Mesothelial cell of epicardium (in vitro differentiated cells): Measurements from ENCODE around the gene EML3. TPM values are rescaled to one million over a fixed set of nuclear protein-coding genes. Genes with fewer than 3 reads are reported as not detected.
A peak's percentile ranks its signal among the peaks of the same experiment; 100 is the strongest.
"Not testable (repeated sequence)": the region's sequence is repeated elsewhere in the genome, so short reads cannot be mapped to it uniquely, and the experiment has no call there.

Source experiments
- DNase-seq, 2 experiments: peaks; one replicate each; pipeline ENCODE4 v3.0.0; 2021; ENCODE audit warnings: low spot score in 2 of 2; ENCODE audit not compliant: unreplicated experiment in 2 of 2
- H3K27ac Mint-ChIP-seq: 2 replicates; pipeline ENCODE4 v1.8.0; 2021; ENCODE audit warnings: mixed read lengths
- H3K27me3 Mint-ChIP-seq: 2 replicates; pipeline ENCODE4 v1.8.0; 2021; ENCODE audit warnings: low read depth, mixed read lengths
- H3K36me3 Mint-ChIP-seq: 2 replicates; pipeline ENCODE4 v1.8.0; 2021; ENCODE audit warnings: mixed read lengths
- H3K4me1 Mint-ChIP-seq: 2 replicates; pipeline ENCODE4 v1.8.0; 2021; ENCODE audit warnings: mixed read lengths
- H3K4me3 Mint-ChIP-seq: 2 replicates; pipeline ENCODE4 v1.8.0; 2021; ENCODE audit warnings: mild to moderate bottlenecking, moderate library complexity, mixed read lengths
- H3K9me3 Mint-ChIP-seq: 2 replicates; pipeline ENCODE4 v1.8.0; 2021; ENCODE audit warnings: mixed read lengths
- total RNA-seq: library from RNA; stranded (reverse); gene quantifications from 3 replicates; pipeline ENCODE4 v1.2.1, GENCODE V29; 2021
- TF ChIP-seq, protein P1 (sequence below): fragments of 200-600 bp; sonication (generic); IDR thresholded peaks from one replicate; pipeline ENCODE4 v1.5.0; 2021; ENCODE audit warnings: antibody characterized with exemption; ENCODE audit not compliant: unreplicated experiment

Gene EML3, protein sequence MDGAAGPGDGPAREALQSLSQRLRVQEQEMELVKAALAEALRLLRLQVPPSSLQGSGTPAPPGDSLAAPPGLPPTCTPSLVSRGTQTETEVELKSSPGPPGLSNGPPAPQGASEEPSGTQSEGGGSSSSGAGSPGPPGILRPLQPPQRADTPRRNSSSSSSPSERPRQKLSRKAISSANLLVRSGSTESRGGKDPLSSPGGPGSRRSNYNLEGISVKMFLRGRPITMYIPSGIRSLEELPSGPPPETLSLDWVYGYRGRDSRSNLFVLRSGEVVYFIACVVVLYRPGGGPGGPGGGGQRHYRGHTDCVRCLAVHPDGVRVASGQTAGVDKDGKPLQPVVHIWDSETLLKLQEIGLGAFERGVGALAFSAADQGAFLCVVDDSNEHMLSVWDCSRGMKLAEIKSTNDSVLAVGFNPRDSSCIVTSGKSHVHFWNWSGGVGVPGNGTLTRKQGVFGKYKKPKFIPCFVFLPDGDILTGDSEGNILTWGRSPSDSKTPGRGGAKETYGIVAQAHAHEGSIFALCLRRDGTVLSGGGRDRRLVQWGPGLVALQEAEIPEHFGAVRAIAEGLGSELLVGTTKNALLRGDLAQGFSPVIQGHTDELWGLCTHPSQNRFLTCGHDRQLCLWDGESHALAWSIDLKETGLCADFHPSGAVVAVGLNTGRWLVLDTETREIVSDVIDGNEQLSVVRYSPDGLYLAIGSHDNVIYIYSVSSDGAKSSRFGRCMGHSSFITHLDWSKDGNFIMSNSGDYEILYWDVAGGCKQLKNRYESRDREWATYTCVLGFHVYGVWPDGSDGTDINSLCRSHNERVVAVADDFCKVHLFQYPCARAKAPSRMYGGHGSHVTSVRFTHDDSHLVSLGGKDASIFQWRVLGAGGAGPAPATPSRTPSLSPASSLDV
- total RNA-seq, result 52.2 to 54.3 TPM (median 53.3 TPM) in 3 replicates

DNA sequence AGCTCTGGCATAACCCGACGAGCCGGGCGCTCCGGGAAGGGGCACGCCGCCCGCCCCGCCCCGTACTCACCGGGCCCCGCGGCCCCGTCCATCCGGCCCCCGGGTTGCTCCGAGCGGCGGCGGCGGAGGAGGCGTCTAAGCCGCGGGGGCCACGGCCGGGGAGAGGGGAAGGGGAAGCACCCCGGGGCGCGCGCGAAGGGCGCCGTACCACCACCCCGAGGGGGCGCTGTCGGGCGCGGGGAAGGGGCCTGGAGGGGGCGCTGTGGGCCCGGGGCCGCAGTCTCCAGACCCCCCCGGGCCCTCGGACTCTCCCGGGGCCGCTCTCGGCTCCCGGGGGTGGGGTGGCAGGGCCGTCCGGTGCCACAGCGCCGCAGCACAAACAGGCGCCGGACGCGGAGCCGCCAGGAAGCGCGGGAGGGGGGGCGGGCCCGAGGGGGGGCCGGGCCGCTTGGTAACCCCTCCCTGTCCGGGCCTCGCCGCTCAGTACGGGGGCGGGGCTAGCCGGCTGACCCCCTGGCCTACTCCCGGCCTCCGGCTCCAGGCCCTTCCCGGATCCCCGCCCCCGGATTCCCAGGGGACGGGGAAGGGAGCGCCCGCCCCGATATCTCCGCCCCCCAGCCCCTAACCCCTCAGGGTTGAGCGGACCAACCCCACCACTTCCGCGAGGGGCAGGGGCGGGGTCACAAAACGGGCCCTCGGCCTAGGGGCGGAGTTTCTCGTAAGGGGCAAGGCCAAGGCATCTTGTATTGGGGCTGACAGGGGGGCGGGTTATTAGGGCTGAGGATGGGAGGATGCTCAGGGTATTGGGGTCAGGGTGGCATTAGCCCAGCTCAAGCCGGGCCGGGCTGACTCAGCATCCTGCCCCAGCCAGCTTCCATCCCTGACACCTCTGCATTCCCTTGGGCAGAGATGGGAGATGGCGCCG, at the start of gene EML3, which contains the start of gene ROM1:
Gene EML3 (minus strand): TSS at position 410 of the 925 bp plus-strand sequence. CDS start 318 bp downstream, at position 92.
Gene ROM1 (plus strand): TSS at position 892 of the 925 bp plus-strand sequence. CDS start 25 bp downstream, at position 917.
- TF ChIP-seq, protein P1, sequence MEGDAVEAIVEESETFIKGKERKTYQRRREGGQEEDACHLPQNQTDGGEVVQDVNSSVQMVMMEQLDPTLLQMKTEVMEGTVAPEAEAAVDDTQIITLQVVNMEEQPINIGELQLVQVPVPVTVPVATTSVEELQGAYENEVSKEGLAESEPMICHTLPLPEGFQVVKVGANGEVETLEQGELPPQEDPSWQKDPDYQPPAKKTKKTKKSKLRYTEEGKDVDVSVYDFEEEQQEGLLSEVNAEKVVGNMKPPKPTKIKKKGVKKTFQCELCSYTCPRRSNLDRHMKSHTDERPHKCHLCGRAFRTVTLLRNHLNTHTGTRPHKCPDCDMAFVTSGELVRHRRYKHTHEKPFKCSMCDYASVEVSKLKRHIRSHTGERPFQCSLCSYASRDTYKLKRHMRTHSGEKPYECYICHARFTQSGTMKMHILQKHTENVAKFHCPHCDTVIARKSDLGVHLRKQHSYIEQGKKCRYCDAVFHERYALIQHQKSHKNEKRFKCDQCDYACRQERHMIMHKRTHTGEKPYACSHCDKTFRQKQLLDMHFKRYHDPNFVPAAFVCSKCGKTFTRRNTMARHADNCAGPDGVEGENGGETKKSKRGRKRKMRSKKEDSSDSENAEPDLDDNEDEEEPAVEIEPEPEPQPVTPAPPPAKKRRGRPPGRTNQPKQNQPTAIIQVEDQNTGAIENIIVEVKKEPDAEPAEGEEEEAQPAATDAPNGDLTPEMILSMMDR, result peak; percentile 85
- Mint-ChIP-seq H3K27ac (peak within 1 kb of the TSS; percentile 94), H3K4me1 (peaks cover 19% of the 10 kb centered on the region), H3K36me3 (peaks cover 6% of the 10 kb centered on the region), H3K4me3 (peak within 1 kb of the TSS; percentile 90), H3K9me3 (no peaks in the 10 kb centered on the region), H3K27me3 (no peaks in the 10 kb centered on the region)
- peak; percentile 66 to 84 for DNase-seq

DNA sequence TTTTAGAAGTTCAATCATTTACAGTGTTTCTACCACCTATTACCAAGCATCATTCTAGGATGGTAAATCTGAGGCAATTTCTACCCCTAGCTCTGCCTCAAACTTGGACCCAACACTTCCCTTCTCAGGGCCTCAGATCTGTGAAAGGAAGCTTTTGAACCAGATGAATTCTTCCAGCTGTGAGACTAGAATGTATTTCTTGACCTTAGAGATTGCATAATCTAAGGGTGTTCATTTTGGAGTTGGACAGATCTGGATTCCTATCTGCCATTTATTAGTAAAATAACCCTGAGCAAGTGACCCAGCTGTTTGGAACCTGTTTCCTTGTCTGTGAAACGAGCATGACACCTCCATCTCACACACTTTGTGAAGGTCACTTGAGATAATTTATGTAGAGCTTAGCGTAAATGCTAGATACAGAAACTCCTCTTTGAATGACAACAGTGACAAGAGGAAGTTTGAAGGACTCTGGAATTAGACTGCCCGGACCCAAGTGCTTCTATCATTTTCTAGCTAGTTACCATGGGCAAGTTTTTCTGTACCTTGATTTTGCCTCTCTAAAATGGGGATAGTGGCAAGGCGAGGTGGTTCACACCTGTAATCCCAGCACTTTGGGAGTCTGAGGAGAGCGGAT, 44.3 kb upstream of the EML3 start:
- no peaks in the 10 kb centered on the region for H3K27me3 Mint-ChIP-seq
- H3K4me3 Mint-ChIP-seq, result no peak overlapping the region
- no peaks in the 10 kb centered on the region for H3K36me3 Mint-ChIP-seq
- TF ChIP-seq, protein P1, result no peak
- H3K27ac Mint-ChIP-seq, result peak overlapping the region; percentile 17
- no peak for DNase-seq
- H3K9me3 Mint-ChIP-seq, result no peaks in the 10 kb centered on the region
- peaks cover 10% of the 10 kb centered on the region for H3K4me1 Mint-ChIP-seq

DNA sequence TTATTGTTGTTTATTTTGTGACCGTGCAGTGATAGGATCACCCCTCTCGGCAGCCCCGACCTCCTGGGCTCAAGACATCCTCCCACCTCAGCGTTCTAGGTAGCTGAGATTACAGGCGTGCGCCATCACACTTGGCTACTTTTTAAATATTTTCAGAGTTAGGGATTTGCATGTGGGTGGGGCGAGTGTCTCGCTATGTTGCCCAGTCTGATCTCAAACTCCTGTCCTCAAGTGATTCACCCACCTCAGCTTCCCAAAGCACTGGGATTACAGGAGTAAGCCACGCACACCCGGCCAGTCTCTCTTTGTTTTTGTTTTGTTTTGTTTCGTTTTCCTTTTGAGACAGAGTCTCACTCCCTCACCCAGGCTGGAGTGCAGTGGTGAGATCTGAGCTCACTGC, 41.7 kb upstream of the EML3 start:
- Mint-ChIP-seq H3K4me1 (peaks cover 12% of the 10 kb centered on the region), H3K27ac (no peak overlapping the region), H3K27me3 (no peaks in the 10 kb centered on the region), H3K36me3 (peaks cover 4% of the 10 kb centered on the region), H3K4me3 (peak overlapping the region; percentile 18), H3K9me3 (no peaks in the 10 kb centered on the region)
- TF ChIP-seq, protein P1, result no peak
- DNase-seq, result no peak

DNA sequence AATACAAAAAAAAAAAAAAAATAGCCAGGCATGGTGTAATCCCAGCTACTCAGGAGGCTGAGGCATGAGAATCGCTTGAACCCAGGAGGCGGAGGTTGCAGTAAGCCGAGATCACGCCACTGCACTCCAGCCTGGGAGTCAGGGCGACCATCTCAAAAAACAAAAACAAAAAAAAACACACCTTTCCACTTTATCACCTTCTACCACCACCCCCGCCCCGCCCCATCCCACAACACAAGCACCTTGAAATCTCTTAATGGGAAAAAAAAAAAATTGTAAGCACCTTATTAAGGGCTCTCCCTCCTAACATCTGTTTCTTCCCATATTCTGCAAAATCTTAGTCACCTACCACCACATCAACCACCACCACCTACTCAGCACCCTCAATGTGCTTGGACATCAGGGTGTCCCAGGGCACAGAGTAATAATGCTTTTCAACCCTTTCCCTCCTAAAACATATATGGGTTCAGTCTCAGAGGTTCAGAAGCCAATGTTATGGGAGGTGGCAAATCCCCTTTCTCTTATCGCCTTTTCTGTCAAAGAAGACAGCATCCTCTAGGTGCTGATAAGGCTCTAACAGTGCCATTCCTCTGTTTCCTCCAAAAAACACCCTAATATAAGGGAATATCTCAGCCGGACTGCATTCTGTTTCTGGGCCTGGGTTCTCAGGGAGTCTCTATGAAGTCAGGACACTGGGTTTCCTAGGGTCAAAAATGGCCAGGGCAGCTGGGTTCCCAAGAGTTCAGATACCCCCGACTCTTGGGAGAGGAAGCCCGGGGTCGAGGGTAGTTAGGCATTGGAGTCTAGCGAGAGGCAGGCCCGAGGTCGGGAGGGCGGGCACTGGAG, 39.8 kb upstream of the EML3 start:
- Mint-ChIP-seq H3K27ac (peak overlapping the region; percentile 96), H3K4me3 (peak overlapping the region; percentile 90), H3K9me3 (no peaks in the 10 kb centered on the region), H3K36me3 (peaks cover 4% of the 10 kb centered on the region), H3K27me3 (no peaks in the 10 kb centered on the region), H3K4me1 (peaks cover 12% of the 10 kb centered on the region)
- TF ChIP-seq, protein P1, result no peak
- no peak for DNase-seq

DNA sequence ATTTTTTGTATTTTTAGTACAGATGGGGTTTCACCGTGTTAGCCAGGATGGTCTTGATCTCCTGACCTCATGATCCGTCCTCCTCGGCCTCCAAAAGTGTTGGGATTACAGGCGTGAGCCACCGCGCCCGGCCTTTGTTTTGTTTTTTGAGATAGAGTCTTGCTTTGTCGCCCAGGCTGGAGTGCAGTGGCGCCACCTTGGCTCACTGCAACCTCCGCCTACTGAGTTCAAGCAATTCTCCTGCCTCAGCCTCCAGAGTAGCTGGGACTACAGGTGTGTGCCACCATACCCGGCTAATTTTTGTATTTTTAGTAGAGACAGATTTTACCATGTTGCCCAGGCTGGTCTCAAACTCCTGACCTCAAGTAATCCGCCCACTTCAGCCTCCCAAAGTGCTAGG, 37.7 kb upstream of the EML3 start:
- not testable (repeated sequence) for H3K27me3 Mint-ChIP-seq, DNase-seq, H3K4me3 Mint-ChIP-seq, H3K36me3 Mint-ChIP-seq, H3K9me3 Mint-ChIP-seq
- H3K4me1 Mint-ChIP-seq, result peaks cover 22% of the 10 kb centered on the region
- peak overlapping the region; percentile 12 for H3K27ac Mint-ChIP-seq
